WI38 (cell line): ENCODE results near the gene STK11.

Experiments used
- H3K4me3 ChIP-seq: 2 replicates; pipeline ENCODE4 v1.5.1; 2011; ENCODE audit warnings: low read depth, mild to moderate bottlenecking, control low read depth, low read length
- CTCF ChIP-seq: IDR thresholded peaks from 2 replicates; pipeline ENCODE4 v1.5.1; 2012; ENCODE audit warnings: low read depth, mild to moderate bottlenecking, control low read depth, low read length

Gene STK11

GRCh38 chr19:1263188-1263587 lies 57.6 kb downstream of the STK11 start:
- H3K4me3 ChIP-seq: no peak overlapping the region
- no peak for TF ChIP-seq CTCF

DNA sequence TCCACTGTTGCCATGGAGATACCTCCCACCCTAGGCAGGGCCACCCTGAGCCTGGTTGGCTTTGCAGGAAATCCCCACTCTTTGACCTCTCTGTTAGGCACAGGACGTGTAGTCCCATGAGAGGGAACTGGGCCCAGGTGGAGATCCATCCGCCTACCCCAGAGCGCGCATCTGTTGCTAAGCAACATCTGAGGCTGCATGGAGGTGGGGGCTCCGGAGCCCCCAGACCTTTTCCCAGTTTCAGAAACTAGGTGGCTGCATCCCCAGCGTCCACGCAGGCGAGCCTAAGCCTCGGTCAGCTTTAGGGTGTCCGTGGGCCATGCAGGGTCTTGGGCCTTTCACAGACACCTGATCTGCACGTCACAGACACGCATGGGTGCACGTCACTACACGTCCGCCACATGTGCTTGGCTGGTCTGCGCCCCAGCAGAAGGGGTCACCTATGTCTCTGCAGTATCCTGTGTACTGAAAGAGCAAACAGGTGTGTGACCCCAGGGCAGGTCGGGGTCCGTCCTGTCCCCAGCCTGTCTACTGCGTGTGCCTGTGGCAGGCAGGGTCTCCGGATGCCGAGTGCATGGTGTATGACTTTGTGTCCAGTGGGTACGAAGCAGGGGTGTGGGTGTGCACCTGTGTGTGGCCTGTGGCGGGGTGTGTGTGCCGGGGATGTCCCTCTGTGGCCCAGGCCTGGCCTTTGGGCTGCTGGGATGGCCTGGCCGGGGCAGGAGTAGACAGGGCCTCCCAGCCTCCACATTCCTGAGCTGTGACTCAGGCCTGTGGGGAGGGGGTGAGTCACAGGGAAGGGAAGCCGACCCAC lies 59.4 kb downstream of the STK11 start:
- no peak overlapping the region for H3K4me3 ChIP-seq

DNA sequence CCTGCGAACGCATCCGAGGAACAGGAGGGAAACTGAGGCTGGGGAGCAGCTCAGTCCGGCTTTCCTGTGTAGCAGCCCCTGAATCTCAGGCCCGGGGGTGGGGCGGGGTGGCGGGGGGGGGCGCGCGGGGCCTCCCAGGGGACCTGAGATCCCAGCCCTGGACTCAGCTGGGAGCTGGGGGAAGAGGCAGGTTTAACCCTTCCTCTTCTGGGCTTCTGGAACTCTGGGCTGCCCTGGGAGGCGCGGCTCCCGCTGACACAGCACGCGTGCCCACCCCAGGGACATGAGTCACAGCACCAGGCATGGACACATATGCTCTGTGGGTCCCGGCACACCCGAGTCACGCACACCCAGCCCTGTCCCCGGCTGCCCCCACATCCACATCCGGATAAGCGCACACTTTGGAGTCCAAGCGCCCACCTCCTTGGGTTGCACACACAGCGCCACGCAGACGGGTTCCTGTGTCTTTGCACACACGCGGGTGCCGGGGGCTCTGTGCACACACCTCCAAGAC lies 60.1 kb downstream of the STK11 start:
- peak overlapping the region; percentile 64 for H3K4me3 ChIP-seq
- TF ChIP-seq CTCF: no peak

More for the DNA sequence above, 59.4 kb downstream of the STK11 start:
- no peak for TF ChIP-seq CTCF

DNA sequence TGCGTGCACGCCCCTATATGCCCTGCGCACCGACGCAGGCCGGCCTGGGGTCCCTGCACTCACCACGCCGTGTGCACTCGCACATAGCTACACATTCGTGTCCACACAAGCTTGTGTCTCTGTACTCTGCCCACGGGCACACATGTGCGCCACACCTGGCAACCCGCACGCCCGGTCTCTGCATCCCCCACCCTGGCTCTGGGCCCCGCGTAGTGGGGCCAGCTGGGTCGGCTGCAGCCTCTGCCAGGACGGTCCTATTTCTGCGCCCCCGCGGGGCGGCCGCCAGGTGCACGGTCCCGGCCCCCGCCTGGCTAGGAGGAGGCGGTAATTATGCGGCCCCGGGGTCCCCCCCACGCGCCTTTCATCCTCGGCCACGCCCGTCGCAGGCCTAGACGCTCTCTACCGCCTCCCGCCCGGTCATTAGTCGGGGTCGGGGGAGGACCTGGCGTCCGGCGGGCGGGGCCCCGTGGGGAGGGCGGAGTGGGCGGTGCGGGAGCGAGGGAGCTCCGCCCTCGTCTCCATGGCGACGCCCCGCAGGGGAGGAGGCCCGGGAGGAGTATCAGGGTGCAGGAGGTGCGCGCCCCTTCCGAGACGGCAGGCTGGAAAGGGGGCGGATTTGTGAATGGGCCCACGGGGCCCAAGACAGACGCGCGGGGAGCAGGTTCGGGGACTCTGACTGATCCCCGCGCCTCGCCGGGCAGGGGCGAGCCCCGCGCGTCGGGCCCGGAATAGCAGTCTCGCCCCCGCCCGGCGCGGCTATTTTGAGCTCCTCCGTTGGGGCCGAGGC lies 60.7 kb downstream of the STK11 start:
- TF ChIP-seq CTCF: 0 out of 2 replicates have a peak, but pooled peaks have one; percentile 3

DNA sequence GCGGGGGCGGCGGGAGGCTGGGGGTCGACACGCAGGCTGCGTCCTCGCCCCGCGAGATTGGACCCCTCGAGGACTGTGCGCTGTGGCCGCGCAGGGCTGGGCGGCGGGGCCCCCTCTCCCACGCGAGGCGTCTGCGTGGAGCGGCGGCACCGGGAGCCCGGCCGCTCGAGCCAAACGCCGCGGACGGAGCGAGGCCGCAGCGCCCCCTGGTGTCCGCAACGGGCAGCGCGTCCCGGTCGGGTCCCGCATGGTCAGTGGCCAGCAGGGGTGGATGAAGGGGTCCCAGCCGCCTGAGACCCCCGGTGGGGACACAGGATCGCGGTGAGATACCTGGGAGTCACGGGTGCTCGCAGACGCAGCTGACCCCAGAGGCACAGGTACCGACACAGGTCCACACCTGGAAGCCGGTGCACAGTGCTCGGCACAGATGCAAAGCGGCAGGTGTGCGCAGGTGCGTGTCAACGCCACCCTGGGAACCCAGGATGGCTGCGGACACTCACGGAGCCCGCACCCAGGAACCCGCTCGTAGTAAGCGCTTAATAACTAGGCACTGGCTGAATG lies 61.4 kb downstream of the STK11 start:
- TF ChIP-seq CTCF: peak; percentile 78
- peak overlapping the region; percentile 64 for H3K4me3 ChIP-seq

More for the DNA sequence above, 60.7 kb downstream of the STK11 start:
- peak overlapping the region; percentile 64 for H3K4me3 ChIP-seq

GRCh38 chr19:1267477-1268225 lies 62.1 kb downstream of the STK11 start:
- peak overlapping the region; percentile 64 for H3K4me3 ChIP-seq
- no peak for TF ChIP-seq CTCF
